HG02642 (cell line): ENCODE results near the gene FOXP2.
"Not testable (repeated sequence)": the region's sequence is repeated elsewhere in the genome, so short reads cannot be mapped to it uniquely, and the experiment has no call there.

ENCODE experiments used
- ATAC-seq: cut with Tn5 transposase; IDR thresholded peaks from one replicate; pipeline ENCODE4 v1.9.1; 2021; ENCODE audit warnings: mild to moderate bottlenecking; ENCODE audit not compliant: unreplicated experiment, poor library complexity

FOXP2 gene

GRCh38 chr7:114414156-114415063 lies at the start of gene FOXP2:
TSS of gene FOXP2 (plus strand) at chr7:114414815. CDS start at chr7:114426512, 11,697 bp downstream.
- no peak for ATAC-seq

- ATAC-seq = no peak
Measured at GRCh38 chr7:114365791-114366190, 48.8 kb upstream of the FOXP2 start.

- no peak for ATAC-seq
Measured at GRCh38 chr7:114368492-114368891, 46.1 kb upstream of the FOXP2 start.

GRCh38 chr7:114369294-114369693 lies 45.3 kb upstream of the FOXP2 start:
- no peak for ATAC-seq

GRCh38 chr7:114372619-114373018 lies 42.0 kb upstream of the FOXP2 start:
- no peak for ATAC-seq

DNA sequence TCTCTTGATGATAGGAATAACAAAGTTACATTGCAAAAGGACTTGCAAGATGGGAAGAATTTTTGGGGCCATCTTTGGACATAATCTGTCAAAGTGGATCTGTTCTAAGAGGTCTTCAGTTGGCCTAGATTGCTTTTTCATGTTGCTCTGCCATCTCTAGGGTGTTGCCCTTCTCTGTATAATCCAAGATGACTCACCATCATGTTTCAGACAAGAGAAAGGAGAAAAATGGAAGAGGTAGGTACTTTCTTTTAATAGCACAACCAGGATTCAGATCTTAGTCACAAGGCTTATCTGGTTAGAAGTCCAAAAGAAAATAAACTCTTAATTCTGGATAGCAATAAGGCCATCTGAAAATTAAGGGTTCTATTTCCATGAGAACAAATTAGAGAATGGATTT lies 38.7 kb upstream of the FOXP2 start:
- no peak for ATAC-seq

DNA sequence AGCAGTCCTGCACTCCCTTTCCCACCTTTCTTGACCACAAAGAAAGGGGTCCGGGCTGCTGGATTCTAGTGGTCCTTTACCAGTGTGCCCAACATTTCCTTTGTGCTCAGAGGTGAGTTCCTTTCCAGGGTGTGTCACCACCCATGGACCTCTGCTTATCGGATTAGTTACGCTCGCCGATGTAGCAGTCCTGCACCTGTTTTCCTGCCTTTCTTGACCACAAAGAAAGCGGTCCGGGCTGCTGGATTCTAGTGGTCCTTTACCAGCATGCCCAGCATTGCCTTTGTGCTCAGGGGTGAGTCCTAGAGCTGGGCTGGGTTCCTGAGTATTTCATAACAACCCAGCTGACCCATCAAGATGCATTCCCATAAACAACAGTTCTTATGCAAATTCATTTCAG lies 30.7 kb upstream of the FOXP2 start:
- not testable (repeated sequence) for ATAC-seq

GRCh38 chr7:114384346-114384745 lies 30.3 kb upstream of the FOXP2 start:
- ATAC-seq = not testable (repeated sequence)

DNA sequence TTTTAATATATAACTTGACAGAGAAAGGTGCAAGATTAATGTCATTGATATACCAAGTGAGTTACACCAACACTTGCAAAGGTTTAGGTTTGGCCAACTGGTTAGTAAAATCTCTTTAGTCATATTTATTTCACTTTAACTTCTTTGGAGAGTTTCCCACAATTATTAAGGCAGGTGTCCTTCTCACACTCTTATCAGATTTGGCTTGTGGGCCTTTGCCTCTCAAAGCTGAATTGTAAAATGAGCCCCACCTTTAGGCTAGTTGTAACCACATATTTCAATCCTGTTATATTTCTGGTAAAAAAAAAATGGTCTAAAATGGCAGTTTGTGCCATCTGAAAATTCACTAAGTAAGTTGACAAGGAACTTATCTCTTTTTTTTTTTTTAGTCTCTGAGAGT lies 26.6 kb upstream of the FOXP2 start:
- ATAC-seq = no peak

GRCh38 chr7:114392686-114393085 lies 21.9 kb upstream of the FOXP2 start:
- no peak for ATAC-seq

DNA sequence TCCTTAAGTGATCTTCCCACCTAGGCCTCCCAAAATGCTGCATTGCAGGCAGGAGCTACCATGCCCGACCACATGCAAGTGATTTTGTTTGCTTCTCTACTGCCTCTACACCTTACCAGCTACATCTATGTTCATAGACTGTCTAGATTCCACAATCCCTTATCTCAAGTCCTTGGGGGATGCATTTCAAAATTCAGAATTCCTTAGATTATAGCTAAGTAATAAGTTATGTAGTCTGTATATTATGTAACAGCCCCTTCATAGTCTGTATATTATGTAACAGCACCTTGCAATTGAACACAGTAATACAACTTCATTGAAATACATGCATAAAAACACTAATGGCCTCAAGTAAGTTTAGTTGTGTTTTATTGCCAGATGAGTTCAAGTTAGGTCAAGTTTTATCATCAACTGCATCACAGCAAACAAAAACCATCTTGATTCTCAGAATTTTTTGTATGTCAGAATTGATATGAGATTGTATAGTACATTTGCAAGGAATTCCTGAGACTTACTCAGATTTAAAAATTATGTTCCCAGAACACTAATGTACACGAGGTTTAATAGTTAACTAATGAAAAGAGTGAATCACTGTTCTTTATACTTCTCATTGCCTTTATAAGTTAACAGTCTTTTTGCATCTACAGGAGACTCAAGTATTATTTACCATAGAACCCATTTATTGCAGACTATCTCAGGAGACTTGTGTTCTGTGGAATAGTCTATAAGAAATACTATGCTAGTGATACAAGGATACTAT lies 11.6 kb upstream of the FOXP2 start:
- ATAC-seq = no peak

DNA sequence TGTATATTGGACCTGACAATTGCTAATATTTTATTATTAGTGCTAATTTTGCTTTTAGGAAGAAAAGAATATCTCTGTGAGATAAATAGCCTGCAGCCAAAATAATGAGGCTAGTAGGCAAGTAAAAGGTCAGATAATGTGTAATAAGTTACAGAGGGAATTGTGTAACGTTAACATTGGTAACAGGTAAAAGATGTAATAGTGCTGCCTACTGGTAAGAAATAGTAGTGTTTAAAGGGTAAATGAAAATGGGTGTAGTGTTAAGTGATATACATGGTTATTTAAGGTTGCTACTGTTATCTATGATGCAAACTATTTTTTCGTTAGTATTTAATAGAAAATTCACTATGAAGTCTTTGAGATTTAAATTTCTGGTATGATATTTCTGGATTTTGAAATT lies 9.2 kb upstream of the FOXP2 start:
- no peak for ATAC-seq

GRCh38 chr7:114409750-114410149 lies 4.9 kb upstream of the FOXP2 start:
- ATAC-seq = no peak

GRCh38 chr7:114412548-114412947 lies 2.1 kb upstream of the FOXP2 start:
- no peak for ATAC-seq

GRCh38 chr7:114413761-114414155 lies 857 bp upstream of the FOXP2 start:
- no peak for ATAC-seq

GRCh38 chr7:114415064-114415989 lies 712 bp downstream of the FOXP2 start:
- no peak for ATAC-seq

DNA sequence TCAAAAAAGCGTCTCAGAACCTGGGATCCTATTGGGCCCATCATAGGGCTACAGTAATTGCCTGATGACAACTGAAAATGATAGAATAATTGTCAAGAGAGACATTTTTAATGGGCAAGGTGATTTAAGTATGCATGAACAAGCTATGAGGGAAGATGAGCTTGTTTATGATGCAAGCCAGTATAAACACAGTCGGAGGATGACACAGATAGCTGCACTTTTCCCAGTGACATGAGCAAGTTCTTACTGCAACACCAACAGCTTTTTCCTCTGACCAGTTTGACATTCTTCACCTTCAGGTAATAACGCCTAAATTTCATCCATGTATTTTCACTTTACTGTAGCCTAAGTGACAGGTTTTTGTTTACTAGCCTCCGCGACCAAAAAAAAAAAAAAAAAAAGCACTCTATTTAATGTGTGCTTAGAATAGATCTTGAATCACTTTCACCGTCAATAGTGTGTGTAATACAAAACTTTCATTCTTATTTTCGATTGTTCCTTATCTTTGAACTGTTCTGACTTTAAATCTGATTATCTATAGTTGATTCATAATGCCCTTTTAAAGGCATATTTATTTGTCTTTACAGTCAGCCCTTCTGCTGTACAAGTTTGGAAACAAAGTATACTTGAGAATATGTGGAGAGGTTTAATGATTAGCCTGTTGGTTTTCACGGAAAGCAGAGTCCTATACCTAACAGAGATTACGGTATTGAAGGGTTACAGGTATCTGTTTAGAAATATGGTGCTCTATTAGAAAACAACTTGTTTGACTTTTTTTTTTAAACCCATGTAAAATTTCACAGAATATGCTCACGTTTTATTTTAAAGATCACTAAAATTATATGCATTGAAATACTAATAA lies 1.7 kb downstream of the FOXP2 start:
- ATAC-seq = no peak

- no peak for ATAC-seq
Measured at GRCh38 chr7:114417290-114417689, 2.7 kb downstream of the FOXP2 start.

- ATAC-seq = no peak
Measured at GRCh38 chr7:114418117-114418516, 3.5 kb downstream of the FOXP2 start.
